ENCODE measurements around the gene SRP54. TPM values are rescaled to one million over a fixed set of nuclear protein-coding genes. Genes with fewer than 3 reads are reported as not detected.

Gene SRP54
- polyA plus RNA-seq, 3 donors: 24.9 to 33.6 (median 25.4) TPM

GRCh38 chr14:35078082-35078481 lies 95.3 kb downstream of the SRP54 start:
- no peak for TF ChIP-seq CTCF (IDR thresholded peaks at IDR 0.05)
- peak overlapping the region in 1 of 7 donors; percentile 54 for H3K27ac Mint-ChIP-seq
- Histone ChIP-seq H3K4me2 (replicated peaks; ENCODE audit: extremely low read depth, low read length, poor library complexity, severe bottlenecking) (no peak overlapping the region), H3K9me3 (replicated peaks in 1 of 2; ENCODE audit: control insufficient read depth in 1 of 2, insufficient read depth in 1 of 2, low read length in 2 of 2) (no peaks in the 10 kb centered on the region), H3K79me2 (ENCODE audit: insufficient read depth, low read length) (no peaks in the 10 kb centered on the region), H3K36me3 (replicated peaks in 1 of 2; ENCODE audit: control insufficient read depth in 1 of 2, insufficient read depth in 2 of 2, low read length in 2 of 2) (peaks cover 22 to 61% of the 10 kb centered on the region in 2 donors), H2AFZ (ENCODE audit: insufficient read depth, low read depth, low read length, poor library complexity, severe bottlenecking) (no peak overlapping the region), H3K4me3 (replicated peaks in 1 of 3; ENCODE audit: low read depth in 2 of 3, low read length in 3 of 3) (no peak overlapping the region), H4K20me1 (ENCODE audit: insufficient read depth, low read length) (no peaks in the 10 kb centered on the region), H3K27me3 (ENCODE audit: control insufficient read depth in 2 of 2, insufficient read depth in 2 of 2, low read length in 2 of 2) (no peaks in the 10 kb centered on the region), H3K4me1 (ENCODE audit: control insufficient read depth in 1 of 2, insufficient read depth in 2 of 2, low read length in 2 of 2) (no peaks in the 10 kb centered on the region), H3K27ac (ENCODE audit: low read depth in 1 of 2, low read length in 2 of 2) (no peak overlapping the region), H3K9ac (ENCODE audit: insufficient read depth, low read length, poor library complexity, severe bottlenecking) (no peak overlapping the region)
- no peaks in the 10 kb centered on the region for H3K27me3 Mint-ChIP-seq (ENCODE audit: low read depth in 3 of 3)
- WGBS (ENCODE audit: insufficient coverage): 83% methylated on average over 1 of the region's 2 CpGs
- intact Hi-C loops (cut with micrococcal nuclease): no loop called here
- H3K4me1 Mint-ChIP-seq: no peaks in the 10 kb centered on the region
- no peak overlapping the region for H3K4me3 Mint-ChIP-seq
- H3K9me3 Mint-ChIP-seq: peaks cover 0 to 2% (median 0%) of the 10 kb centered on the region in 7 donors
- H3K36me3 Mint-ChIP-seq: peaks cover 29 to 59% of the 10 kb centered on the region in 2 donors
- DNase-seq: no peak

Other genes with a start within 250 kb of the SRP54 start
- gene BAZ1A, start 107.6 kb upstream of the SRP54 start, polyA plus RNA-seq: 10 to 100 TPM in 2 of 3 donors, 1 to 10 TPM in 1; 7.3 to 25.5 (median 12.7) TPM
- gene FAM177A1, start 63.3 kb downstream of the SRP54 start, polyA plus RNA-seq: 10 to 100 TPM; 12.5 to 48.1 (median 29.4) TPM
- 100 to 1,000 TPM in 2 of 3 donors, 10 to 100 TPM in 1; 21.4 to 131 (median 122) TPM for gene PPP2R3C, start 139.0 kb downstream of the SRP54 start, polyA plus RNA-seq
- 10 to 100 TPM; 10.7 to 22.2 (median 17.9) TPM for gene PRORP, start 139.6 kb downstream of the SRP54 start, polyA plus RNA-seq